GM20431 (cell line): ENCODE data around the gene ZFYVE28.
"Not testable (repeated sequence)": the region's sequence is repeated elsewhere in the genome, so short reads cannot be mapped to it uniquely, and the experiment has no call there.

Source experiments
- in situ Hi-C: fragments of 300-500 bp; cut with MseI, MboI; formaldehyde crosslinking; loops from one replicate; pipeline ENCODE4 v1.15.0; 2020; ENCODE audit warnings: low sequenced_read_pairs; ENCODE audit not compliant: unreplicated experiment

Gene ZFYVE28

GRCh38 chr4:2397596-2398379 is 20.7 kb downstream of the ZFYVE28 start:
- in situ Hi-C loops: no loop called here

- in situ Hi-C loops: no loop called here
Measured at GRCh38 chr4:2396781-2397368, 21.6 kb downstream of the ZFYVE28 start.

- in situ Hi-C loops: no loop called here
Measured at GRCh38 chr4:2395584-2395983, 22.9 kb downstream of the ZFYVE28 start.

GRCh38 chr4:2395038-2395437 is 23.4 kb downstream of the ZFYVE28 start:
- in situ Hi-C loops: no loop called here

- in situ Hi-C loops: no loop called here
Measured at GRCh38 chr4:2394528-2394927, 23.9 kb downstream of the ZFYVE28 start.

- in situ Hi-C loops: no loop called here
Measured at GRCh38 chr4:2393353-2394270, 24.8 kb downstream of the ZFYVE28 start.

- in situ Hi-C loops: no loop called here
Measured at GRCh38 chr4:2390784-2391421, 27.5 kb downstream of the ZFYVE28 start.

- in situ Hi-C loops: no loop called here
Measured at GRCh38 chr4:2390146-2390545, 28.3 kb downstream of the ZFYVE28 start.

- in situ Hi-C loops: no loop called here
Measured at GRCh38 chr4:2389691-2390090, 28.8 kb downstream of the ZFYVE28 start.

GRCh38 chr4:2388429-2389182 is 29.8 kb downstream of the ZFYVE28 start:
- in situ Hi-C loops: no loop called here

GRCh38 chr4:2387829-2388228 is 30.6 kb downstream of the ZFYVE28 start:
- in situ Hi-C loops: no loop called here

- in situ Hi-C loops: no loop called here
Measured at GRCh38 chr4:2387218-2387617, 31.2 kb downstream of the ZFYVE28 start.

- in situ Hi-C loops: no loop called here
Measured at GRCh38 chr4:2386717-2387116, 31.7 kb downstream of the ZFYVE28 start.

- in situ Hi-C loops: no loop called here
Measured at GRCh38 chr4:2385516-2385915, 32.9 kb downstream of the ZFYVE28 start.

GRCh38 chr4:2384245-2384644 is 34.2 kb downstream of the ZFYVE28 start:
- in situ Hi-C loops: no loop called here

- in situ Hi-C loops: no loop called here
Measured at GRCh38 chr4:2383760-2384159, 34.7 kb downstream of the ZFYVE28 start.

- in situ Hi-C loops: not testable (repeated sequence)
Measured at GRCh38 chr4:2383220-2383631, 35.2 kb downstream of the ZFYVE28 start.

- in situ Hi-C loops: not testable (repeated sequence)
Measured at GRCh38 chr4:2382769-2383202, 35.7 kb downstream of the ZFYVE28 start.

- in situ Hi-C loops: not testable (repeated sequence)
Measured at GRCh38 chr4:2380589-2380988, 37.9 kb downstream of the ZFYVE28 start.

GRCh38 chr4:2378898-2379297 is 39.5 kb downstream of the ZFYVE28 start:
- in situ Hi-C loops: no loop called here
